ENCODE measurements around the gene MGA.
A peak's percentile ranks its signal among the peaks of the same experiment; 100 is the strongest.

Gene MGA

DNA sequence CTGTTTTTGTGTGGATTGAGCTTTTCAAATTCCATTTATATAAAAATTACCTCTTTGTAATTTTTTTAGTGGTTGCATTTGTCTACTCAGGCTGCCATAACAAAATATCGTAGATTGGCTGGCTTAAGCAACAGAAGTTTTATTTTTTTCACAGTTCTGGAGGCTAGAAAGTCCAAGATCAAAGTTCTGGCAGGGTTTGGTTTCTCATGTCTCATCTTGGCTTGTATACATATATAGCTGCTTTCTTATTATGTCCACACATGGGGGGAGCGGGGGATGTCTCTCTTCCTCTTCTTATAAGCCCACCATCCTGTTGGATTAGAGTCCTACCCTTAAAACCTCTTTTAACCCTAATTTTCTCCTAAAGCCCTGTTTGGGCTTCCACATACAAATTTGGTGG is 28.5 kb downstream of the MGA start:
- no peak for DNase-seq (ENCODE audit: low read depth)
- no peak overlapping the region for H3K4me3 ChIP-seq (ENCODE audit: low read depth, low read length)
- TF ChIP-seq, protein P1, sequence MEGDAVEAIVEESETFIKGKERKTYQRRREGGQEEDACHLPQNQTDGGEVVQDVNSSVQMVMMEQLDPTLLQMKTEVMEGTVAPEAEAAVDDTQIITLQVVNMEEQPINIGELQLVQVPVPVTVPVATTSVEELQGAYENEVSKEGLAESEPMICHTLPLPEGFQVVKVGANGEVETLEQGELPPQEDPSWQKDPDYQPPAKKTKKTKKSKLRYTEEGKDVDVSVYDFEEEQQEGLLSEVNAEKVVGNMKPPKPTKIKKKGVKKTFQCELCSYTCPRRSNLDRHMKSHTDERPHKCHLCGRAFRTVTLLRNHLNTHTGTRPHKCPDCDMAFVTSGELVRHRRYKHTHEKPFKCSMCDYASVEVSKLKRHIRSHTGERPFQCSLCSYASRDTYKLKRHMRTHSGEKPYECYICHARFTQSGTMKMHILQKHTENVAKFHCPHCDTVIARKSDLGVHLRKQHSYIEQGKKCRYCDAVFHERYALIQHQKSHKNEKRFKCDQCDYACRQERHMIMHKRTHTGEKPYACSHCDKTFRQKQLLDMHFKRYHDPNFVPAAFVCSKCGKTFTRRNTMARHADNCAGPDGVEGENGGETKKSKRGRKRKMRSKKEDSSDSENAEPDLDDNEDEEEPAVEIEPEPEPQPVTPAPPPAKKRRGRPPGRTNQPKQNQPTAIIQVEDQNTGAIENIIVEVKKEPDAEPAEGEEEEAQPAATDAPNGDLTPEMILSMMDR (IDR thresholded peaks at IDR 0.05; ENCODE audit: insufficient read depth, low read depth, low read length, missing control alignments) = no peak

GRCh38 chr15:41689083-41689482 is 28.9 kb downstream of the MGA start:
- no peak for DNase-seq (ENCODE audit: low read depth)
- H3K4me3 ChIP-seq (ENCODE audit: low read depth, low read length) = no peak overlapping the region
- TF ChIP-seq, protein P1 (IDR thresholded peaks at IDR 0.05; ENCODE audit: insufficient read depth, low read depth, low read length, missing control alignments) = no peak

GRCh38 chr15:41689834-41690233 is 29.6 kb downstream of the MGA start:
- TF ChIP-seq, protein P1 (IDR thresholded peaks at IDR 0.05; ENCODE audit: insufficient read depth, low read depth, low read length, missing control alignments) = no peak
- no peak for DNase-seq (ENCODE audit: low read depth)
- no peak overlapping the region for H3K4me3 ChIP-seq (ENCODE audit: low read depth, low read length)

GRCh38 chr15:41690636-41691035 is 30.4 kb downstream of the MGA start:
- no peak overlapping the region for H3K4me3 ChIP-seq (ENCODE audit: low read depth, low read length)
- TF ChIP-seq, protein P1 (IDR thresholded peaks at IDR 0.05; ENCODE audit: insufficient read depth, low read depth, low read length, missing control alignments) = no peak
- peak; percentile 3 for DNase-seq (ENCODE audit: low read depth)

DNA sequence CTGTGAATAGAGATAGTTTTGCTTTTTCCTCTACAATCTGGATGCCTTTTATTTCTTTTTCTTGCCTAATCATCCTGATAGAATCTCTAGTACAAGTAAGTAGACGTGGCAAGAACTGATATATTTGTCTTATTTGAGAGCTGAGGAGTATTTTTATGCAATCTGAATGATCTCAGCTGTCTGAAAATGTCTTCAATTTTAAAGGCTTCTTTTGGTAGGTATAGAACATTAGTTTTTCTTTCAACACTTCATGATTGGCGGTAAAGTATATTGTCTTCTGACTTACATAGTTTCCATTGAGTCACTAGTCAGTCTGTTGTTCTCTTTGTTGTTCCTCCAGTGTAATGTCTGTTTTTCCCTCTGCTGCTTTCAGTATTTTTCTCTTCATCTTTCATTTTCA is 31.3 kb downstream of the MGA start:
- H3K4me3 ChIP-seq (ENCODE audit: low read depth, low read length) = no peak overlapping the region
- peak; percentile 5 for DNase-seq (ENCODE audit: low read depth)
- TF ChIP-seq, protein P1 (IDR thresholded peaks at IDR 0.05; ENCODE audit: insufficient read depth, low read depth, low read length, missing control alignments) = no peak

- no peak overlapping the region for H3K4me3 ChIP-seq (ENCODE audit: low read depth, low read length)
- DNase-seq (ENCODE audit: low read depth) = peak; percentile 9
- TF ChIP-seq, protein P1 (IDR thresholded peaks at IDR 0.05; ENCODE audit: insufficient read depth, low read depth, low read length, missing control alignments) = no peak
Observed at GRCh38 chr15:41692049-41692448, 31.8 kb downstream of the MGA start.

GRCh38 chr15:41693757-41694156 is 33.6 kb downstream of the MGA start:
- no peak for DNase-seq (ENCODE audit: low read depth)
- no peak overlapping the region for H3K4me3 ChIP-seq (ENCODE audit: low read depth, low read length)
- TF ChIP-seq, protein P1 (IDR thresholded peaks at IDR 0.05; ENCODE audit: insufficient read depth, low read depth, low read length, missing control alignments) = no peak

Measured in GM12865 (cell line).